GM19023 (cell line): ENCODE data around the gene MBNL2.
"Not testable (repeated sequence)": the region's sequence is repeated elsewhere in the genome, so short reads cannot be mapped to it uniquely, and the experiment has no call there.

Experiments used
- ATAC-seq: cut with Tn5 transposase; IDR thresholded peaks from one replicate; pipeline ENCODE4 v1.9.1; 2021; ENCODE audit warnings: mild to moderate bottlenecking, moderate library complexity; ENCODE audit not compliant: unreplicated experiment

The MBNL2 gene

DNA sequence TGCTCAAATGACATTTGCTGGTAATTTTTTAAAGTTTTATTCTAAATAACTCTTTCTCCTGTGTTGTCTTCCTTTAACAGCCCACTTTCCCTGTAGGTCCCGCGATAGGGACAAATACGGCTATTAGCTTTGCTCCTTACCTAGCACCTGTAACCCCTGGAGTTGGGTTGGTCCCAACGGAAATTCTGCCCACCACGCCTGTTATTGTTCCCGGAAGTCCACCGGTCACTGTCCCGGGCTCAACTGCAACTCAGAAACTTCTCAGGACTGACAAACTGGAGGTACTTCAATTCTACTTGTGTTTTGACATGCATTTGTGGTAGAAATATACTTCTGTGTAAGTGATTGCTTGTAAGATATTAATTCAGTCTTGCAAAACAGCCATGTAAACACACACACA is 120.8 kb downstream of the MBNL2 start:
- ATAC-seq: no peak

DNA sequence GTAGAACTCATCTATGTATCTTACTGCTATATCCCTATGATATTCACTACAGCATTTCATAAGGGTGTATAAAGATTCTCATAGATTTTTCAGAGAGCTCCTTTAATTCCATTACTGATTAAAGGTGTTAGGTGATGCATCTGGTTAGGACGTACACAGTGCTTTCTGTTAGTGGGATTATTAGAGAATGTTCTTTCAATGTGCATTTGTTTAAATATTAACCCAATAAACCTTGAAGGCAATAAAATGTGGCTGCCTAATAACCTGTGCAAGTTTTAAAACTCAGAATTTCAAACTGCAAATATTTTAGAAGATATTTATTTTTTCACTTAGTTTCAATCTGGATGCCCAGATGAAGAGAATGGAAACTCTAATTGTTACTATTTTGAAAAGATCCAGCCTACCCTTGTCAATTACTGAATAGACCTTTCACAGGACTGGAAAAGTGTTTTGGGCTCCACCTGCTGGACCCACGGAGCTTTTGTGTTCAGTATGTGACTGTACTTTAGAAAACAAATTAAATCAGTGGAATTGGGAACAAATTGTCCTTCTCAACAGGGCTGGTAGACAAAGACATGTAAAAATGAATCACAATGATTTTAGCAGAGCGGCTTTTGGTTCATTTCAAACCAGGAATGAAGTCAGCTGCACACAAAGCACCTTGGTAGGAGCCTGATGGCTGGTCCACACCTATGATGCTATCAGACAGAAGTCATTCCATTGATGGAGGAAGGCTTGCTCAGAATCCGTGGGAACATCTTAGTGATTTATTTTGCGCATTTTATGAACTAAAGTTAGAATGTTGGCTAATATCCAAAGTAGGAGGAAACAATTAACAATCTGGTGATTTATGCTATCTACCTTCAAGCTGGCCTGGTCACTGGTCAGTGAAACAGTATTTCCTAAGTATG is 122.4 kb downstream of the MBNL2 start:
- ATAC-seq: peak; percentile 62

DNA sequence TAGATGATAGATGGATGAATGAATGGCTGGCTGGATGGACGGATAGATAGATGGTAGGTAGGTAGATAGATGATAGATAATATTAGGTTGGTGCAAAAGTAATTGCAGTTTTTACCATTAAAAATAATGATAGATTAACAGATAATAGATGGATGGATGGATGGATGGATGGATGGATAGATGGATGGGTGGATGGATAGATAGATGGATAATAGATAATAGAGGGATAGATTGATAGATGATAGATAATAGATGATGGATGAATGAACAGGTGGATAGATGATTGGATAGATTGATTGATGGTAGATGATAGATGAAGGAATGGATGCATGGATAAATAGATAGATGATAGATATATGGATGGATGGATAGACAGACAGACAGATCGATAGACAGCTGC is 124.0 kb downstream of the MBNL2 start:
- ATAC-seq: no peak

DNA sequence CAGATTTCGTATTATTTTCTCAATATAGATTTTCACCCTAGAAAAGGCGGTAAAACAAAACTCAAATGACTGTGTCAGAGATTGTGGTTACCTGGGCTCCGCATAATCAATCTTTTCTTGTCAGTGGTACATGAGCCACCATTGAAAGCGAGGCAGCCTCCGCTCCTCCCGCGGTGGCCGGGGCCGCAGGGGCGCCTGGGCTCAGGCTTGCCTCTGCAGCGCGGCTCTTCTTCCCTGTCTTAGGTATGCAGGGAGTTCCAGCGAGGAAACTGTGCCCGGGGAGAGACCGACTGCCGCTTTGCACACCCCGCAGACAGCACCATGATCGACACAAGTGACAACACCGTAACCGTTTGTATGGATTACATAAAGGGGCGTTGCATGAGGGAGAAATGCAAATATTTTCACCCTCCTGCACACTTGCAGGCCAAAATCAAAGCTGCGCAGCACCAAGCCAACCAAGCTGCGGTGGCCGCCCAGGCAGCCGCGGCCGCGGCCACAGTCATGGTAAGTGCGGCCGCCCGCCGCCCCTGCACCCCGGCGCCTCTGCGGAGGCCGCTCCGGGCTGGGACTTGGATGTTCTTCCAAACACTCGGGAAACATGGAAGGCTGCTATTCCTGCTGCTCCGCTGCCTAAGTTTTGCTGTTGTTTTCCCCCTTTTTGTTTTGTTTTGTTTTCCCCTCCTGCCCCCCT is 124.6 kb downstream of the MBNL2 start:
- ATAC-seq: no peak

DNA sequence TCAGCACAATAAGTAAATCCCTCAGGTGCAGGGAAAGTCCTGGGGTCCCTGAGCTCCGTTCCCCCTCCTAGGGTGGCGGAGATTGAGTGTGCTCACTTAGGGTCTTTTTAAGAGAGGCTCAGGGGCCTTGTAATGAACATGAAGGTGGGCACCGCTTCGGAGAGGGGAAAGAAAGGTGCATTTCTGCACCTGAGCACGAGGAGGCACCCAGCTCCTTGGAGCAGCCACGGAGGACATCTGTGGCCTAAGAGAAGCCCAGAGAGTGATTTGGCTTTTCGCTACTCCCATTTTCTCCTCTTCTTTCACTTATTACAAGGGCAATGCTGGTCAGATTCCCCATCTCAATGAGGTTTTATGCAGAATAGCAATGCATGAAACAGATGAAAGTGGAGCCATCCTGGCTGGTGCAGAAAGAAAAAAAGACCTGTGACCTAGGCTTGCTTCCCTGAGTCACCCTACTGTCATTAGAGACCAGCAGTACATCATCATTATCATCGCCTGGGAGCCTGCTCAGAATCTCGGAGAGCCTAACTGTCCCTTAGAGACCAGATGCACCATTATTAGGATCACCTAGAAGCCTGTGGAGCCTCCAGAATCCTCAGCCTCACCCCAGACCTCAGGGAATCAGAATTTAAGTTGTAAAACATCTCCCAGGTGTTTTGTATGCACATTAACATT is 125.3 kb downstream of the MBNL2 start:
- ATAC-seq: no peak

GRCh38 chr13:97348569-97349100 is 126.5 kb downstream of the MBNL2 start:
- ATAC-seq: no peak

DNA sequence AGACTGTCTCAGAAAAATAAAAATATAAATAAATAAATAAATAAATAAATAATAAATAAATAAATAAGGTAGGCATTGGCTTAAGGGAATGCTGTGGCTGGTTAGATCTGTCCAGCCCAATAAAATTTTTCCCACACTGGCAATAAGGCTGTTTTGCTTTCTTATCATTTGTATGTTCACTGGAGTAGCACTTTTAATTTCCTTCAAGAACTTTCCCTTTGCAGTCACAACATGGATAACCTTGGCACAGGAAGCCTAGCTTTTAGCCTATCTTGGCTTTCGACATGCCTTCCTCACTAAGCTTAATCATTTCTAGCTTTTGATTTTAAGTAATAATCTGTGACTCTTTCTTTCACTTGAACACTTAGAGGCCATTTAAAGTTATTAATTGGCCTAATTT is 129.9 kb downstream of the MBNL2 start:
- ATAC-seq: not testable (repeated sequence)

DNA sequence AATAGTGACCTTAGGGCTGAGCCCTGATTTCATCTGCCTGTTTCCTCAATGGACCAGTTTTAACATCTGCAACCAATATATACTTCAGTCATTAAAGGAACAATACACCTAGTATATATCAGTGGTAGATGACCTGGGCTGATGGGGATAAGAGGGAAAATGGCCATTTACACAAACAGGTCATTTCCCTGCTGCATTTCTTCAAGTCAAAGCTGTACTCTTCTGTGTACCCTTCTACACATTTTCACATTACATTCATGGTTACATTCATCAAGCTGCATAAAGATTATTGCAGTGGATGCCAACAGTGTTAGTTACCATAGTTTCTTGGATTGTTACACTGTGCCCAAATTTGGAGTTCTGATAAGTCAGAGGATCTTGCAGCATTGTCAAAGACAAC is 130.7 kb downstream of the MBNL2 start:
- ATAC-seq: no peak

DNA sequence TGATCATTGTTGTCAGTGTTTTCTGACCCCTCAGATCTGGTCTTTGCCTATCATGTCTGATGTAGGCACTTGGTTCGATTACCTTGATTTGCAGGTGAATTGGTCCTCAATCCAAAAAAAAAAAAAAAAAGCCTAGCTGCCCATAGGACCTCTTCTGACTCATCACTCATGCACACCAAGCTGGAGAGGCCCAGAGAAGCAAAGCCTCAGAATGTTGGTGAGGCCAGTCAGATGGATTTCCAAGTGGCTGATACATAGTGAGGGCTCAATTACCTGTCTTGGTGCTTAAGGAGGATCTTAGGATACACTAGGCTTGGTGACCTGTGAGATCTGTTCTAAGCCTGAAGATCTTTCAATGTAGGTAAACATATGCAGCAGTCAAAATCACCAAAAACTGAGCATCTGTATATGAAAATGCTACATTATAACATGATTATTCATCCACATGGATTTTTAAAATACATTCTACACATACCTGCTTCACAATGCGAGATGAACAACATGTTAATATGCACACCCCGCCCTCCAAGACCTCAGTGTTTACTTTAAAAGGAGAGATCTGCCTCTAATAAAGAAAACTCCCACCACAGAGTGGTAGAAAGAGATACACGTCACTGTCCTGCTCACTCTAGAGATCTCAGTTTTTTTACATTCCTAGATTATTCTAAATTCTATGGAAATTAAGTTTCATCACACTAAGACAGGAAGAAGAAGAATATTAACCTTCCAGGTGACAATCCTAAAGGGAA is 132.0 kb downstream of the MBNL2 start:
- no peak for ATAC-seq

- no peak for ATAC-seq
Measured at GRCh38 chr13:97354808-97355207, 132.7 kb downstream of the MBNL2 start.

DNA sequence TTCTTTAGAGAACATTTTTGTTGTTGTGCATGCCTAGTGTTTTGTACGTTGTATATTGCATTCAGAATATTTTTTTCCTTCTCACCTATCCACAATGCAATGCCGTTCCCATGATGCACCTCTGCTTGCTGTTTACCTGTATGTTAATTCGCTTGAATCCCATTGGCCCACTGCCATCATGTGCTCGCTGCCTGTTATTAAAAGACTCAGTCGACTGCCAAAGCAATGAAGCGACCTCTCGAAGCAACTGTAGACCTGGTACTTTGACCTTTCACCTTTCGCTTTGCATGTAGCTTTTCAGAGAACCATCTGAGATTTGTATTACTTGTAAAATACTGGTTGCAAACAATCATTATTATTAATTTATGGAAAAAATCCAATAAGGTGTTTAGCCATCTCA is 134.5 kb downstream of the MBNL2 start:
- ATAC-seq: no peak

- peak; percentile 93 for ATAC-seq
Measured at GRCh38 chr13:97359181-97360057, 137.3 kb downstream of the MBNL2 start.

DNA sequence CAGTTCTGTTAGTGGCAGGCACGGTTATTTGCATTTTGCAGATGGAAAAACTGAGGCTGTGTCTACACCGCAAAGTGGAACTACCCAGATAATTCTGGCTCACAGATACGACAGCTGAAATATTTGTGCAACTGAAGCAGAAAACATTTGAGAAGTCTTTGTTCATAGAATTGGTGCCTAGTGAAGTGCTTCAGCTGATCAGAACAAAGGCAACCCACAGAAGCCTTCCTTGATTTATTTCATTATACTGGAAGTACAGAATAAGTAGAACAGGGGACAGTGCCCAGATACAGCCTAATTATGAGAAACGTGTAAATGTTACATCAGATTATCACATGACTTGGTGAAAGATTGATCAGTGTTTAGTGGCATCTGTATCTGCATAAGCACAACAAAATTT is 138.5 kb downstream of the MBNL2 start:
- ATAC-seq: no peak

- ATAC-seq: no peak
Measured at GRCh38 chr13:97364031-97364430, 141.9 kb downstream of the MBNL2 start.

DNA sequence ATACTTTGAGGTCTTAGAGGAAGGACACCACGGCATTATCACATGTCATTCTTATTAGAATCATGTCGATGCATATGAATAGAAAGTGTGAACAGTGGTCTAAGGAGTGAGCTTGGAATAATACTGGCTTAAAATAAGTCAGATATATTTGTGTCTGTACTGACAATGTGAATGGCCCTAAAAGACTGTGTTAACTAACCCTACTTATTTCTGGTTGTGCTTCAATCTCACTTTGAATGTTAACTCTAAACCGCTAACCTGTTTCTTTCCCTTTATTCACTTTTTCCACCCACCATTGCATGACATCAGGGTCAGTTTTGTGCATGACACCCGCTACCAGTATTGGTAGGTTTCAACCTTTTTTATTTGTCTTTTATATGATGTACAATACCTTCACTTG is 142.7 kb downstream of the MBNL2 start:
- ATAC-seq: no peak

GRCh38 chr13:97366172-97366688 is 144.1 kb downstream of the MBNL2 start:
- ATAC-seq: no peak

- no peak for ATAC-seq
Measured at GRCh38 chr13:97367016-97367822, 145.1 kb downstream of the MBNL2 start.

DNA sequence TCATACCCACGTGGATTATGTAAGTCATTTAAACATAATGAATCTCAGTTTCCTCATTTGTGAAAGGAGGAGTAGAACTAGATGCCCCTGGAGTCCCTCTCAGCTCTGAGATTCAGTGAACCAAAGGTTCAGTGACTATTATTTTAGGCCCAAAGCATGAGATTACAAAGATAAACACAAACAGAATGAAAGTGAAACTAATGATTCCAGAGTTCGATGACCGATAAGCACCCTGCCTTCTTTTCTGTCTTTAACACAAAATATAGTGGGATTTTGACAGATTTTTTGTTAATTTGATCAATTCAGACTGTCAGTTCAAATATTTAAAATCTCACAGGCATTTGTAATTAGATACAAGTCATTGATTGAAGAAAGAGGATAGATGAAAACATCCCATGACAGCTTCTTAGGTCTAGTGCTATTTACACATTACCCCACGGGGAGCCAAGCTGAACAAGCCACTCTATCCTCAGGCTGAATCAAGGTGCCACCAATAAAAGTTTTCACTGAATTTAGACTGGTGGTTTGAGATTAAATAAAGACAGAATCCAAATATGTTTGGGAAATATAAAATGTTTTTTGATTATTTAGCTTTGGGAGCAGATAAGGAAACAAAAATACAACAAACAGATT is 147.2 kb downstream of the MBNL2 start:
- no peak for ATAC-seq
